WTC11 (cell line): Measurements from ENCODE around the gene AGPS. TPM values are rescaled to one million over a fixed set of nuclear protein-coding genes. Genes with fewer than 3 reads are reported as not detected.
"Not testable (repeated sequence)": the region's sequence is repeated elsewhere in the genome, so short reads cannot be mapped to it uniquely, and the experiment has no call there.

Experiments
- ATAC-seq: fragments of 200-7000 bp; cut with Tn5 transposase; 2 replicates; pipeline ENCODE4 v1.10.0; 2021; ENCODE audit warnings: mild to moderate bottlenecking, moderate library complexity
- CTCF ChIA-PET: fragments of 300-600 bp; sonication (Branson Sonifier 250); formaldehyde crosslinking; loops from one replicate; lab custom pipeline; 2021; ENCODE audit warnings: antibody characterized with exemption; lab: Charles Lee
- POLR2A ChIA-PET: fragments of 350-600 bp; sonication (Branson Sonifier 250); formaldehyde crosslinking; loops from one replicate; lab custom pipeline; 2021; ENCODE audit warnings: antibody characterized with exemption; lab: Charles Lee
- DNase-seq: peaks from one replicate; pipeline ENCODE4 v3.0.0; 2021; ENCODE audit warnings: low spot score
- H3K27ac Mint-ChIP-seq: 2 replicates; pipeline ENCODE4 v1.8.0; 2021; ENCODE audit warnings: mixed read lengths
- H3K27me3 Mint-ChIP-seq: 2 replicates; pipeline ENCODE4 v1.8.0; 2021; ENCODE audit warnings: low read depth, mild to moderate bottlenecking, moderate library complexity, mixed read lengths
- H3K36me3 Mint-ChIP-seq: 2 replicates; pipeline ENCODE4 v1.8.0; 2021; ENCODE audit warnings: mixed read lengths
- H3K4me1 Mint-ChIP-seq: 2 replicates; pipeline ENCODE4 v1.8.0; 2022; ENCODE audit warnings: mixed read lengths
- H3K4me3 Mint-ChIP-seq: 2 replicates; pipeline ENCODE4 v1.8.0; 2021; ENCODE audit warnings: mild to moderate bottlenecking, moderate library complexity, mixed read lengths
- H3K9me3 Mint-ChIP-seq: 2 replicates; pipeline ENCODE4 v1.8.0; 2021; ENCODE audit warnings: mixed read lengths
- EMX1 ChIP-seq: fragments of 250-450 bp; sonication (Bioruptor Pico); IDR thresholded peaks from 2 replicates; pipeline ENCODE4 v1.8.0; 2021; ENCODE audit warnings: mild to moderate bottlenecking
- GABPB1 ChIP-seq: sonication (generic); formaldehyde crosslinking; IDR thresholded peaks from 2 replicates; pipeline ENCODE4 v1.8.1; 2023; ENCODE audit warnings: mild to moderate bottlenecking, missing genetic modification reagents
- IRF2 ChIP-seq: sonication (generic); formaldehyde crosslinking; IDR thresholded peaks from 2 replicates; pipeline ENCODE4 v1.8.0; 2022; ENCODE audit warnings: low read depth, missing genetic modification reagents, borderline replicate concordance
- KAT7 ChIP-seq: sonication (generic); formaldehyde crosslinking; IDR thresholded peaks from 2 replicates; pipeline ENCODE4 v1.8.1; 2023; ENCODE audit warnings: missing genetic modification reagents, mild to moderate bottlenecking, borderline replicate concordance
- NR1H2 ChIP-seq: sonication (generic); formaldehyde crosslinking; IDR thresholded peaks from 2 replicates; pipeline ENCODE4 v1.9.0; 2021; ENCODE audit warnings: mild to moderate bottlenecking, moderate library complexity, missing genetic modification reagents
- SP1 ChIP-seq: sonication (generic); formaldehyde crosslinking; conservative IDR thresholded peaks from 2 replicates; pipeline ENCODE4 v1.8.1; 2022; ENCODE audit warnings: missing genetic modification reagents
- TEAD4 ChIP-seq: sonication (generic); formaldehyde crosslinking; IDR thresholded peaks from 2 replicates; pipeline ENCODE4 v1.8.0; 2022; ENCODE audit warnings: mild to moderate bottlenecking, missing genetic modification reagents
- total RNA-seq: library from RNA; stranded (reverse); gene quantifications from 3 replicates; pipeline ENCODE4 v1.2.3, GENCODE V29; 2021
- TF ChIP-seq, protein P1 (sequence below): sonication (generic); formaldehyde crosslinking; IDR thresholded peaks from 2 replicates; pipeline ENCODE4 v1.8.1; 2023; ENCODE audit warnings: mild to moderate bottlenecking, missing genetic modification reagents
- TF ChIP-seq, protein P2 (sequence below): sonication (generic); formaldehyde crosslinking; IDR thresholded peaks from 2 replicates; pipeline ENCODE4 v1.8.1; 2022; ENCODE audit warnings: mild to moderate bottlenecking, missing genetic modification reagents, moderate library complexity, borderline replicate concordance
- TF ChIP-seq, protein P3 (sequence below): sonication (generic); formaldehyde crosslinking; IDR thresholded peaks from 2 replicates; pipeline ENCODE4 v1.8.1; 2023; ENCODE audit warnings: mild to moderate bottlenecking, missing genetic modification reagents, moderate library complexity
- TF ChIP-seq, protein P4 (sequence below): sonication (generic); formaldehyde crosslinking; IDR thresholded peaks from 2 replicates; pipeline ENCODE4 v1.8.0; 2023; ENCODE audit warnings: missing genetic modification reagents, mild to moderate bottlenecking, borderline replicate concordance
- TF ChIP-seq, protein P5 (sequence below): sonication (generic); formaldehyde crosslinking; IDR thresholded peaks from 2 replicates; pipeline ENCODE4 v1.8.1; 2023; ENCODE audit warnings: mild to moderate bottlenecking, moderate library complexity, missing genetic modification reagents
- TF ChIP-seq, protein P6 (sequence below): sonication (generic); formaldehyde crosslinking; IDR thresholded peaks from 2 replicates; pipeline ENCODE4 v1.8.0; 2023; ENCODE audit warnings: mild to moderate bottlenecking, missing genetic modification reagents
- TF ChIP-seq, protein P7 (sequence below): sonication (generic); formaldehyde crosslinking; IDR thresholded peaks from 2 replicates; pipeline ENCODE4 v1.8.0; 2022; ENCODE audit warnings: mild to moderate bottlenecking, missing genetic modification reagents
- TF ChIP-seq, protein P8 (sequence below): fragments of 250-450 bp; sonication (Bioruptor Pico); IDR thresholded peaks from 2 replicates; pipeline ENCODE4 v2.1.2; 2022; ENCODE audit warnings: mild to moderate bottlenecking, moderate library complexity

AGPS gene
- total RNA-seq, 1 experiment from 2014 or later, result 60.8 TPM

DNA sequence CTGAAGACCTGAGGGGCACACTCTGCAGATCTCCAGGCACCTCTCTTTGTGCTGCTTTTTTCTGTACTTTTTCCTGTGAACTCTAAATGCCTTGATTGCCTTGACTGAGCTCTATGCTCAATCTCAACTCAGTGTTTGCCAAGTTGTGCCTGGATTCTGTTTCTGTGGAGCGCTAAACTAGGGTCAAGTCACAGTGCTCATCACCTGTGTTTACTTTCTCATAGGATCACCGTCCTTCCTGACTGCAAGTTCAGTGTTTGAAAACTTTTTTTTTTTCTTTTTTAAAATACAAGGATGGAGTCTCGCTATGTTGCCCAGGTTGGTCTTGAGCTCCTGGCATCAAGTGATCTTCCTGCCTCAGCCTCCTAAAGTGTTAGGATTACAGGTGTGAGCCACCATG is 62.6 kb downstream of the AGPS start:
- Mint-ChIP-seq H3K27me3 (peaks cover 3% of the 10 kb centered on the region; the same call in 1 of the 2 replicates), H3K36me3 (peaks cover 33% of the 10 kb centered on the region), H3K27ac (no peak overlapping the region), H3K9me3 (peaks cover 26% of the 10 kb centered on the region), H3K4me3 (no peak overlapping the region), H3K4me1 (no peaks in the 10 kb centered on the region)
- ATAC-seq, result no peak
- TF ChIP-seq, protein P1, sequence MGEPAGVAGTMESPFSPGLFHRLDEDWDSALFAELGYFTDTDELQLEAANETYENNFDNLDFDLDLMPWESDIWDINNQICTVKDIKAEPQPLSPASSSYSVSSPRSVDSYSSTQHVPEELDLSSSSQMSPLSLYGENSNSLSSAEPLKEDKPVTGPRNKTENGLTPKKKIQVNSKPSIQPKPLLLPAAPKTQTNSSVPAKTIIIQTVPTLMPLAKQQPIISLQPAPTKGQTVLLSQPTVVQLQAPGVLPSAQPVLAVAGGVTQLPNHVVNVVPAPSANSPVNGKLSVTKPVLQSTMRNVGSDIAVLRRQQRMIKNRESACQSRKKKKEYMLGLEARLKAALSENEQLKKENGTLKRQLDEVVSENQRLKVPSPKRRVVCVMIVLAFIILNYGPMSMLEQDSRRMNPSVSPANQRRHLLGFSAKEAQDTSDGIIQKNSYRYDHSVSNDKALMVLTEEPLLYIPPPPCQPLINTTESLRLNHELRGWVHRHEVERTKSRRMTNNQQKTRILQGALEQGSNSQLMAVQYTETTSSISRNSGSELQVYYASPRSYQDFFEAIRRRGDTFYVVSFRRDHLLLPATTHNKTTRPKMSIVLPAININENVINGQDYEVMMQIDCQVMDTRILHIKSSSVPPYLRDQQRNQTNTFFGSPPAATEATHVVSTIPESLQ (CRISPR knock-in tag), result no peak
- TF ChIP-seq, protein P2, sequence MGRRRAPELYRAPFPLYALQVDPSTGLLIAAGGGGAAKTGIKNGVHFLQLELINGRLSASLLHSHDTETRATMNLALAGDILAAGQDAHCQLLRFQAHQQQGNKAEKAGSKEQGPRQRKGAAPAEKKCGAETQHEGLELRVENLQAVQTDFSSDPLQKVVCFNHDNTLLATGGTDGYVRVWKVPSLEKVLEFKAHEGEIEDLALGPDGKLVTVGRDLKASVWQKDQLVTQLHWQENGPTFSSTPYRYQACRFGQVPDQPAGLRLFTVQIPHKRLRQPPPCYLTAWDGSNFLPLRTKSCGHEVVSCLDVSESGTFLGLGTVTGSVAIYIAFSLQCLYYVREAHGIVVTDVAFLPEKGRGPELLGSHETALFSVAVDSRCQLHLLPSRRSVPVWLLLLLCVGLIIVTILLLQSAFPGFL, result no peak
- TF ChIP-seq, protein P3, sequence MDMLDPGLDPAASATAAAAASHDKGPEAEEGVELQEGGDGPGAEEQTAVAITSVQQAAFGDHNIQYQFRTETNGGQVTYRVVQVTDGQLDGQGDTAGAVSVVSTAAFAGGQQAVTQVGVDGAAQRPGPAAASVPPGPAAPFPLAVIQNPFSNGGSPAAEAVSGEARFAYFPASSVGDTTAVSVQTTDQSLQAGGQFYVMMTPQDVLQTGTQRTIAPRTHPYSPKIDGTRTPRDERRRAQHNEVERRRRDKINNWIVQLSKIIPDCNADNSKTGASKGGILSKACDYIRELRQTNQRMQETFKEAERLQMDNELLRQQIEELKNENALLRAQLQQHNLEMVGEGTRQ, result no peak
- TF ChIP-seq EMX1 (CRISPR knock-in tag) (no peak), IRF2 (CRISPR knock-in tag) (no peak), TEAD4 (no peak), SP1 (CRISPR knock-in tag) (no peak), KAT7 (CRISPR knock-in tag) (no peak), GABPB1 (CRISPR knock-in tag) (no peak), NR1H2 (no peak)
- TF ChIP-seq, protein P4, sequence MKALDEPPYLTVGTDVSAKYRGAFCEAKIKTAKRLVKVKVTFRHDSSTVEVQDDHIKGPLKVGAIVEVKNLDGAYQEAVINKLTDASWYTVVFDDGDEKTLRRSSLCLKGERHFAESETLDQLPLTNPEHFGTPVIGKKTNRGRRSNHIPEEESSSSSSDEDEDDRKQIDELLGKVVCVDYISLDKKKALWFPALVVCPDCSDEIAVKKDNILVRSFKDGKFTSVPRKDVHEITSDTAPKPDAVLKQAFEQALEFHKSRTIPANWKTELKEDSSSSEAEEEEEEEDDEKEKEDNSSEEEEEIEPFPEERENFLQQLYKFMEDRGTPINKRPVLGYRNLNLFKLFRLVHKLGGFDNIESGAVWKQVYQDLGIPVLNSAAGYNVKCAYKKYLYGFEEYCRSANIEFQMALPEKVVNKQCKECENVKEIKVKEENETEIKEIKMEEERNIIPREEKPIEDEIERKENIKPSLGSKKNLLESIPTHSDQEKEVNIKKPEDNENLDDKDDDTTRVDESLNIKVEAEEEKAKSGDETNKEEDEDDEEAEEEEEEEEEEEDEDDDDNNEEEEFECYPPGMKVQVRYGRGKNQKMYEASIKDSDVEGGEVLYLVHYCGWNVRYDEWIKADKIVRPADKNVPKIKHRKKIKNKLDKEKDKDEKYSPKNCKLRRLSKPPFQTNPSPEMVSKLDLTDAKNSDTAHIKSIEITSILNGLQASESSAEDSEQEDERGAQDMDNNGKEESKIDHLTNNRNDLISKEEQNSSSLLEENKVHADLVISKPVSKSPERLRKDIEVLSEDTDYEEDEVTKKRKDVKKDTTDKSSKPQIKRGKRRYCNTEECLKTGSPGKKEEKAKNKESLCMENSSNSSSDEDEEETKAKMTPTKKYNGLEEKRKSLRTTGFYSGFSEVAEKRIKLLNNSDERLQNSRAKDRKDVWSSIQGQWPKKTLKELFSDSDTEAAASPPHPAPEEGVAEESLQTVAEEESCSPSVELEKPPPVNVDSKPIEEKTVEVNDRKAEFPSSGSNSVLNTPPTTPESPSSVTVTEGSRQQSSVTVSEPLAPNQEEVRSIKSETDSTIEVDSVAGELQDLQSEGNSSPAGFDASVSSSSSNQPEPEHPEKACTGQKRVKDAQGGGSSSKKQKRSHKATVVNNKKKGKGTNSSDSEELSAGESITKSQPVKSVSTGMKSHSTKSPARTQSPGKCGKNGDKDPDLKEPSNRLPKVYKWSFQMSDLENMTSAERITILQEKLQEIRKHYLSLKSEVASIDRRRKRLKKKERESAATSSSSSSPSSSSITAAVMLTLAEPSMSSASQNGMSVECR (CRISPR knock-in tag), result no peak
- TF ChIP-seq, protein P5, sequence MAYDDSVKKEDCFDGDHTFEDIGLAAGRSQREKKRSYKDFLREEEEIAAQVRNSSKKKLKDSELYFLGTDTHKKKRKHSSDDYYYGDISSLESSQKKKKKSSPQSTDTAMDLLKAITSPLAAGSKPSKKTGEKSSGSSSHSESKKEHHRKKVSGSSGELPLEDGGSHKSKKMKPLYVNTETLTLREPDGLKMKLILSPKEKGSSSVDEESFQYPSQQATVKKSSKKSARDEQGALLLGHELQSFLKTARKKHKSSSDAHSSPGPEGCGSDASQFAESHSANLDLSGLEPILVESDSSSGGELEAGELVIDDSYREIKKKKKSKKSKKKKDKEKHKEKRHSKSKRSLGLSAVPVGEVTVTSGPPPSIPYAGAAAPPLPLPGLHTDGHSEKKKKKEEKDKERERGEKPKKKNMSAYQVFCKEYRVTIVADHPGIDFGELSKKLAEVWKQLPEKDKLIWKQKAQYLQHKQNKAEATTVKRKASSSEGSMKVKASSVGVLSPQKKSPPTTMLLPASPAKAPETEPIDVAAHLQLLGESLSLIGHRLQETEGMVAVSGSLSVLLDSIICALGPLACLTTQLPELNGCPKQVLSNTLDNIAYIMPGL (CRISPR knock-in tag), result no peak
- TF ChIP-seq, protein P6, sequence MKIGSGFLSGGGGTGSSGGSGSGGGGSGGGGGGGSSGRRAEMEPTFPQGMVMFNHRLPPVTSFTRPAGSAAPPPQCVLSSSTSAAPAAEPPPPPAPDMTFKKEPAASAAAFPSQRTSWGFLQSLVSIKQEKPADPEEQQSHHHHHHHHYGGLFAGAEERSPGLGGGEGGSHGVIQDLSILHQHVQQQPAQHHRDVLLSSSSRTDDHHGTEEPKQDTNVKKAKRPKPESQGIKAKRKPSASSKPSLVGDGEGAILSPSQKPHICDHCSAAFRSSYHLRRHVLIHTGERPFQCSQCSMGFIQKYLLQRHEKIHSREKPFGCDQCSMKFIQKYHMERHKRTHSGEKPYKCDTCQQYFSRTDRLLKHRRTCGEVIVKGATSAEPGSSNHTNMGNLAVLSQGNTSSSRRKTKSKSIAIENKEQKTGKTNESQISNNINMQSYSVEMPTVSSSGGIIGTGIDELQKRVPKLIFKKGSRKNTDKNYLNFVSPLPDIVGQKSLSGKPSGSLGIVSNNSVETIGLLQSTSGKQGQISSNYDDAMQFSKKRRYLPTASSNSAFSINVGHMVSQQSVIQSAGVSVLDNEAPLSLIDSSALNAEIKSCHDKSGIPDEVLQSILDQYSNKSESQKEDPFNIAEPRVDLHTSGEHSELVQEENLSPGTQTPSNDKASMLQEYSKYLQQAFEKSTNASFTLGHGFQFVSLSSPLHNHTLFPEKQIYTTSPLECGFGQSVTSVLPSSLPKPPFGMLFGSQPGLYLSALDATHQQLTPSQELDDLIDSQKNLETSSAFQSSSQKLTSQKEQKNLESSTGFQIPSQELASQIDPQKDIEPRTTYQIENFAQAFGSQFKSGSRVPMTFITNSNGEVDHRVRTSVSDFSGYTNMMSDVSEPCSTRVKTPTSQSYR (CRISPR knock-in tag), result no peak
- TF ChIP-seq, protein P7, sequence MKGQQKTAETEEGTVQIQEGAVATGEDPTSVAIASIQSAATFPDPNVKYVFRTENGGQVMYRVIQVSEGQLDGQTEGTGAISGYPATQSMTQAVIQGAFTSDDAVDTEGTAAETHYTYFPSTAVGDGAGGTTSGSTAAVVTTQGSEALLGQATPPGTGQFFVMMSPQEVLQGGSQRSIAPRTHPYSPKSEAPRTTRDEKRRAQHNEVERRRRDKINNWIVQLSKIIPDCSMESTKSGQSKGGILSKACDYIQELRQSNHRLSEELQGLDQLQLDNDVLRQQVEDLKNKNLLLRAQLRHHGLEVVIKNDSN (CRISPR knock-in tag), result no peak
- TF ChIP-seq, protein P8, sequence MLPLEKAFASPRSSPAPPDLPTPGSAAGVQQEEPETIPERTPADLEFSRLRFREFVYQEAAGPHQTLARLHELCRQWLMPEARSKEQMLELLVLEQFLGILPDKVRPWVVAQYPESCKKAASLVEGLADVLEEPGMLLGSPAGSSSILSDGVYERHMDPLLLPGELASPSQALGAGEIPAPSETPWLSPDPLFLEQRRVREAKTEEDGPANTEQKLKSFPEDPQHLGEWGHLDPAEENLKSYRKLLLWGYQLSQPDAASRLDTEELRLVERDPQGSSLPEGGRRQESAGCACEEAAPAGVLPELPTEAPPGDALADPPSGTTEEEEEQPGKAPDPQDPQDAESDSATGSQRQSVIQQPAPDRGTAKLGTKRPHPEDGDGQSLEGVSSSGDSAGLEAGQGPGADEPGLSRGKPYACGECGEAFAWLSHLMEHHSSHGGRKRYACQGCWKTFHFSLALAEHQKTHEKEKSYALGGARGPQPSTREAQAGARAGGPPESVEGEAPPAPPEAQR (CRISPR knock-in tag), result no peak
- ChIA-PET CTCF (interaction anchor here (1.2 kb wide), 1 partner anchor 34 kb away, joined by 4 read pairs; no protein-coding TSS in a partner anchor), POLR2A (interaction anchor here (0.6 kb wide), 1 partner anchor 77 kb away, joined by 3 read pairs; no protein-coding TSS in a partner anchor)
- DNase-seq, result no peak

DNA sequence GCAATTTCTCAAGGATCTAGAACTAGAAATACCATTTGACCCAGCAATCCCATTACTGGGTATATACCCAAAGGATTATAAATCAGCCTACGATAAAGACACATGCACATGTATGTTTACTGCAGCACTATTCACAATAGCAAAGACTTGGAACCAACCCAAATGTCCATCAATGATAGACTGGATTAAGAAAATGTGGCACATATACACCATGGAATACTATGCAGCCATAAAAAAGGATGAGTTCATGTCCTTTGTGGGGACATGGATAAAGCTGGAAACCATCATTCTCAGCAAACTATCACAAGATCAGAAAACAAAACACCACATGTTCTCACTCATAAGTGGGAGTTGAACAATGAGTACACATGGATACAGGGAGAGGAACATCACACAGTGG is 67.2 kb downstream of the AGPS start:
- H3K27me3 Mint-ChIP-seq, CTCF ChIA-PET, H3K4me3 Mint-ChIP-seq, H3K27ac Mint-ChIP-seq, DNase-seq, ATAC-seq, POLR2A ChIA-PET, H3K4me1 Mint-ChIP-seq: not testable (repeated sequence)
- Mint-ChIP-seq H3K36me3 (peaks cover 34% of the 10 kb centered on the region), H3K9me3 (peaks cover 26% of the 10 kb centered on the region)
